Stomach (tissue), 9 donors: ENCODE measurements around the gene OGT. TPM values are rescaled to one million over a fixed set of nuclear protein-coding genes. Genes with fewer than 3 reads are reported as not detected.
"Not testable (repeated sequence)": the region's sequence is repeated elsewhere in the genome, so short reads cannot be mapped to it uniquely, and the experiment has no call there.

Experiments used
- DNase-seq, 2 donors: peaks; one replicate each; pipeline versions ENCODE4 v3.0.0 to v3.0.0-alpha.2; 2013 to 2019
- H3K27ac ChIP-seq, 5 donors: fragments of 200-600 bp in 4 of 5; sonication (generic) in 4 of 5; one replicate each; pipeline ENCODE4 v1.5.1; 2013 to 2019; ENCODE audit warnings: mild to moderate bottlenecking in 1 of 5, moderate library complexity in 1 of 5
- H3K27me3 ChIP-seq, 3 donors: fragments of 200-600 bp; sonication (generic); one replicate each; pipeline ENCODE4 v1.5.1; 2017 to 2019; ENCODE audit warnings: mixed run types in 1 of 3
- H3K36me3 ChIP-seq, 4 donors: fragments of 200-600 bp; sonication (generic); 1 replicate in 3 of 4; 2 replicates in 1 of 4; pipeline ENCODE4 v1.5.1; 2016 to 2019
- H3K4me1 ChIP-seq, 4 donors: fragments of 200-600 bp; sonication (generic); one replicate each; pipeline ENCODE4 v1.5.1; 2016 to 2019
- H3K4me3 ChIP-seq, 4 donors: fragments of 200-600 bp; sonication (generic) in 3 of 4; one replicate each; pipeline ENCODE4 v1.5.1; 2016 to 2019; ENCODE audit warnings: mild to moderate bottlenecking in 1 of 4
- H3K9me3 ChIP-seq, 4 donors: fragments of 200-600 bp; sonication (generic); one replicate each; pipeline ENCODE4 v1.5.1; 2016 to 2019
- CTCF ChIP-seq, 7 experiments: fragments of 450-650 bp in 4 of 7; fragments of 200-600 bp in 3 of 7; sonication (generic) in 3 of 7; IDR thresholded peaks; one replicate each; pipeline ENCODE4 v1.5.1; 2016 to 2019; ENCODE audit warnings: antibody characterized with exemption in 7 of 7, control low read depth in 2 of 7, mild to moderate bottlenecking in 1 of 7
- EP300 ChIP-seq: sonication (generic); formaldehyde crosslinking; IDR thresholded peaks from one replicate; pipeline ENCODE4 v1.6.1; 2017; ENCODE audit warnings: antibody characterized with exemption
- POLR2A ChIP-seq, 4 donors: fragments of 450-650 bp; IDR thresholded peaks; one replicate each; pipeline ENCODE4 v1.6.1; 2016; ENCODE audit warnings: antibody characterized with exemption in 4 of 4, control low read depth in 2 of 4, mild to moderate bottlenecking in 1 of 4, moderate library complexity in 1 of 4
- POLR2AphosphoS5 ChIP-seq, 3 donors: sonication (generic); formaldehyde crosslinking; IDR thresholded peaks; one replicate each; pipeline ENCODE4 v1.6.1; 2016; ENCODE audit warnings: antibody characterized with exemption in 3 of 3
- WGBS, 5 donors: extraction: QIAGEN DNeasy Blood & Tissue Kit in 3 of 5; methylation state at CpG; one replicate each; pipeline versions ENCODE4 v1.1.5 to v1.1.7; 2013 to 2018; 5-methylcytosine and 5-hydroxymethylcytosine counted together
- intact Hi-C: fragments of 100-400 bp; cut with DNase I; formaldehyde crosslinking; loops from one replicate; pipeline ENCODE4 v1.15.1; 2023; ENCODE audit warnings: low total_unique reads
- polyA plus RNA-seq, 3 donors: library from polyadenylated mRNA; stranded (reverse); fragments of 200-250 nt; gene quantifications; one replicate each; pipeline ENCODE4 v1.2.3, GENCODE V29; 2013
- total RNA-seq, 5 donors: library from RNA; depleted of rRNA; stranded (reverse); fragments of >200 nt; gene quantifications; one replicate each; pipeline versions ENCODE4 v1.1.0 to v1.2.3, GENCODE V29; 2014 to 2016
- donor health status: healthy with polysubstance abuse.
- donor health status: Bipolar disorder and iron deficiency.
- donor health status: healthy.

Gene OGT
- total and polyA plus RNA-seq, 8 donors, result 9.6 to 303 (median 85.9) TPM

DNA sequence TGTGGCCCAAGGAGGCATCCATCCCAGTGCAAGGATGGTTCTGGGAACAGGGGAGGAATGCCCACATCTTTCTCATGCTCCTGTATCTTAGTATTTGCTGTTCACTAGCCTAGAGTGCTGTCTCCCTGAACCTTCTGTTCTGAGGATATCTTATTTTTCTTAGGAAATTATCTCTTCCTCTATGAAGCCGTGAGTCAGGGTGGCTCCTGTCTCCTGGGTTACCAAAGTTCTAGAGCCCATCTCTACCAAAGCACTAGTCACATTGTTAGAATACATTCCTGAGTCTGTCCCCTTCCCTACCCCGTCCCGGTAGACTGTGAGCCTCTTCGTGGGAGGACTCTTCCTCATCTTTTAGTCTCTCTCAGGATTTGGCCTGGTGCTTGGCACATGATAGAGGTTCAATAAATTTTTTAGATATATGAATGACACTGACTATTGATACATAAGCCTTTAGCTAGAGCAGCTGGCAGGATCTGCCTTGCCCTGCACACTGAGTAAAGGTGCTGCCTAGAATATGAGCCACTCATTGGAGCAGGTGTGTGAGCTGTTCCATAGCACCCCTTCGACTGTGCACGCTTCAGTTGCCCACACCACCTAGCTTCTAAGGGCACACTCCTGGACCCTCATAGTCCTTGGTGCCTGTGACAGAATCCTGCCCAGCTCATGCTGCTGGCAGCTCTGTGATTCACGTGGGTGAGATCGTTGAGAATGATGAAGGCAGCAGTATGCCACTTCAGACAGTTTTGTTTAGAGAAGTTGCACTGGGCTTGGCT is 72.1 kb downstream of the OGT start:
- H3K9me3 ChIP-seq, result peaks cover 0 to 6% (median 0%) of the 10 kb centered on the region in 4 donors
- WGBS, 5 donors, result 77 to 96% (median 93%) methylated on average over 8 of the region's 8 CpGs
- intact Hi-C loops, result no loop called here
- DNase-seq, result no peak
- TF ChIP-seq CTCF (IDR thresholded peaks at IDR 0.05), result no peak
- no peak for TF ChIP-seq POLR2AphosphoS5 (IDR thresholded peaks at IDR 0.05)
- TF ChIP-seq EP300, result no peak
- TF ChIP-seq POLR2A (IDR thresholded peaks at IDR 0.05), result no peak
- H3K4me3 ChIP-seq, result no peak overlapping the region
- H3K27ac ChIP-seq, result no peak overlapping the region
- peaks cover 0 to 95% (median 86%) of the 10 kb centered on the region in 4 donors for H3K36me3 ChIP-seq
- no peaks in the 10 kb centered on the region for H3K4me1 ChIP-seq
- H3K27me3 ChIP-seq, result no peaks in the 10 kb centered on the region

- DNase-seq, result no peak
- intact Hi-C loops, result no loop called here
- Histone ChIP-seq H3K27ac (no peak overlapping the region), H3K27me3 (no peaks in the 10 kb centered on the region), H3K4me3 (no peak overlapping the region), H3K9me3 (peaks cover 0 to 6% (median 0%) of the 10 kb centered on the region in 4 donors), H3K36me3 (peaks cover 0 to 95% (median 87%) of the 10 kb centered on the region in 4 donors), H3K4me1 (no peaks in the 10 kb centered on the region)
- no peak for TF ChIP-seq POLR2AphosphoS5 (IDR thresholded peaks at IDR 0.05)
- no peak for TF ChIP-seq POLR2A (IDR thresholded peaks at IDR 0.05)
- TF ChIP-seq EP300, result no peak
- TF ChIP-seq CTCF (IDR thresholded peaks at IDR 0.05), result no peak
- WGBS, 5 donors, result 62 to 79% (median 69%) methylated on average over 6 to 9 of the region's 9 CpGs
Observed at GRCh38 chrX:71606536-71607216, 73.8 kb downstream of the OGT start.

DNA sequence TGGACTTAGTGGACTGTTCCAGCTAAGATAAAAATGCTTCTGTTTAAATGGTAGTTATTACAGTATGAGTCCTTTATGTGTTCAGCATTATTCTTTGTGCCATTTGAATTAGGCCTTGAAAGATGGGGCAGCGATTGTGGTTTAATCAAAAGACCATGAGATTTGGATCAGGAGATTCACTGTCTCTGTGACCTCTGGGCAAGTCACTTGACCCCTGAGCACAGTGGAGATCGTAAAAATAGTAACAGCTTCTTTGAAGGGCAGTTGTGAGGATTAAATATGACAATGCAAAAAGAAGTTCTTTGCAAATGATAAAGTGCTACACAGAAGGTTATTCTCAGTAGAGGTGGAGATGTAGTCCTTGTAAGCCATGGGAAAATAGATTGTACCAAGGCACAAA is 74.6 kb downstream of the OGT start:
- H3K4me3 ChIP-seq, result no peak overlapping the region
- TF ChIP-seq CTCF (IDR thresholded peaks at IDR 0.05), result no peak

GRCh38 chrX:71609095-71609750 is 76.3 kb downstream of the OGT start:
- no peaks in the 10 kb centered on the region for H3K27me3 ChIP-seq
- peaks cover 0 to 96% (median 88%) of the 10 kb centered on the region in 4 donors for H3K36me3 ChIP-seq
- TF ChIP-seq POLR2A (IDR thresholded peaks at IDR 0.05), result no peak
- no peak for TF ChIP-seq POLR2AphosphoS5 (IDR thresholded peaks at IDR 0.05)
- no peak overlapping the region for H3K27ac ChIP-seq
- no peak overlapping the region for H3K4me3 ChIP-seq
- H3K4me1 ChIP-seq, result no peaks in the 10 kb centered on the region
- no peak for DNase-seq
- WGBS, 5 donors, result 76 to 91% (median 85%) methylated on average over 3 of the region's 3 CpGs
- intact Hi-C loops, result no loop called here
- no peaks in the 10 kb centered on the region for H3K9me3 ChIP-seq

More for the DNA sequence above, 74.6 kb downstream of the OGT start:
- no peak for DNase-seq
- intact Hi-C loops, result no loop called here
- Histone ChIP-seq H3K36me3 (peaks cover 0 to 95% (median 86%) of the 10 kb centered on the region in 4 donors), H3K9me3 (peaks cover 0 to 6% (median 0%) of the 10 kb centered on the region in 4 donors), H3K27me3 (no peaks in the 10 kb centered on the region), H3K27ac (no peak overlapping the region), H3K4me1 (no peaks in the 10 kb centered on the region)
- 79 to 89% (median 83%) methylated on average over 2 of the region's 2 CpGs for WGBS, 5 donors

GRCh38 chrX:71611736-71612135 is 78.8 kb downstream of the OGT start:
- WGBS, 5 donors, result 77 to 100% (median 88%) methylated on average over 2 to 9 of the region's 9 CpGs
- H3K4me1 ChIP-seq, H3K27me3 ChIP-seq, H3K27ac ChIP-seq, H3K9me3 ChIP-seq, H3K4me3 ChIP-seq, DNase-seq, intact Hi-C loops: not testable (repeated sequence)
- H3K36me3 ChIP-seq, result peaks cover 0 to 79% (median 69%) of the 10 kb centered on the region in 4 donors
